ENCODE measurements around the gene HMGA1. TPM values are rescaled to one million over a fixed set of nuclear protein-coding genes. Genes with fewer than 3 reads are reported as not detected.

HMGA1 gene
- 100 to 1,000 TPM in 2 of 3 donors, 10 to 100 TPM in 1; 49.4 to 176 (median 124) TPM for total RNA-seq
- long read RNA-seq, donor 1, transcript HMGA1-201 (6 exons, 1,920 nt): major isoform, 16 of 33 reads
- long read RNA-seq, donor 1, partial matches to known transcripts: 0 of 33 reads
- long read RNA-seq, donor 1, other reads (novel, unspliced or antisense): 12 of 33 reads
- long read RNA-seq, donor 2, transcript HMGA1-201 (6 exons, 1,920 nt): major isoform, 14 of 33 reads
- long read RNA-seq, donor 2, partial matches to known transcripts: 0 of 33 reads
- long read RNA-seq, donor 2, other reads (novel, unspliced or antisense): 15 of 33 reads

- DNase-seq: peak; percentile 91 to 94 (median 91)
- Histone ChIP-seq H3K4me1 (ENCODE audit: low read depth) (no peaks in the 10 kb centered on the region), H3K36me3 (ENCODE audit: low read depth) (no peaks in the 10 kb centered on the region), H3K9me3 (no peaks in the 10 kb centered on the region), H3K4me3 (peak within 1 kb of the TSS; percentile 59)
- ATAC-seq: peak; percentile 84
- no peak for TF ChIP-seq CTCF (IDR thresholded peaks at IDR 0.05)
- intact Hi-C loops (cut with DNase I, micrococcal nuclease): no loop called here
Measured at GRCh38 chr6:34236443-34237315, at the start of gene HMGA1. TSS of gene HMGA1 (plus strand) at chr6:34236873. CDS start at chr6:34240781, 3,908 bp downstream.

GRCh38 chr6:34189806-34190503 lies 46.7 kb upstream of the HMGA1 start:
- ATAC-seq (peak; percentile 14), DNase-seq (peak in 1 of 3 donors; percentile 30)
- no peak for TF ChIP-seq CTCF (IDR thresholded peaks at IDR 0.05)
- Histone ChIP-seq H3K9me3 (no peaks in the 10 kb centered on the region), H3K36me3 (ENCODE audit: low read depth) (no peaks in the 10 kb centered on the region), H3K4me3 (no peak overlapping the region), H3K4me1 (ENCODE audit: low read depth) (no peaks in the 10 kb centered on the region)
- intact Hi-C loops (cut with DNase I, micrococcal nuclease): loop anchor here in 1 of 2 donors (10.0 kb wide), 1 partner anchor 225 kb away; no protein-coding TSS in a partner anchor

- no peak overlapping the region for H3K4me3 ChIP-seq
- ATAC-seq (no peak), DNase-seq (no peak)
- no peaks in the 10 kb centered on the region for H3K36me3 ChIP-seq (ENCODE audit: low read depth)
- H3K4me1 ChIP-seq (ENCODE audit: low read depth): no peaks in the 10 kb centered on the region
- TF ChIP-seq CTCF (IDR thresholded peaks at IDR 0.05): no peak
- H3K9me3 ChIP-seq: no peaks in the 10 kb centered on the region
- intact Hi-C loops (cut with DNase I, micrococcal nuclease): loop anchor here in 1 of 2 donors (10.0 kb wide), 1 partner anchor 224 kb away; no protein-coding TSS in a partner anchor
Measured at GRCh38 chr6:34190504-34191122, 46.1 kb upstream of the HMGA1 start.

- DNase-seq (no peak), ATAC-seq (no peak)
- Histone ChIP-seq H3K9me3 (no peaks in the 10 kb centered on the region), H3K36me3 (ENCODE audit: low read depth) (no peaks in the 10 kb centered on the region), H3K4me1 (ENCODE audit: low read depth) (peaks cover 4% of the 10 kb centered on the region), H3K4me3 (no peak overlapping the region)
- TF ChIP-seq CTCF (IDR thresholded peaks at IDR 0.05): no peak
- intact Hi-C loops (cut with DNase I, micrococcal nuclease): loop anchor here in 1 of 2 donors (10.0 kb wide), 1 partner anchor 220 kb away; no protein-coding TSS in a partner anchor
Measured at GRCh38 chr6:34194772-34195171, 41.9 kb upstream of the HMGA1 start.

GRCh38 chr6:34195726-34196115 lies 41.0 kb upstream of the HMGA1 start:
- intact Hi-C loops (cut with DNase I, micrococcal nuclease): loop anchor here (1.0 to 10.0 kb wide), 2 partner anchors 219 to 220 kb away; no protein-coding TSS in a partner anchor
- no peak overlapping the region for H3K4me3 ChIP-seq

More at GRCh38 chr6:34195726-34196115, 41.0 kb upstream of the HMGA1 start:
- ATAC-seq (no peak), DNase-seq (no peak)
- TF ChIP-seq CTCF (IDR thresholded peaks at IDR 0.05): no peak
- peaks cover 4% of the 10 kb centered on the region for H3K4me1 ChIP-seq (ENCODE audit: low read depth)
- no peaks in the 10 kb centered on the region for H3K36me3 ChIP-seq (ENCODE audit: low read depth)
- H3K9me3 ChIP-seq: no peaks in the 10 kb centered on the region

All from mucosa of descending colon (tissue), 3 donors.